ENCODE measurements around the gene CABLES1.

Gene CABLES1

GRCh38 chr18:23135550-23136325, 453 bp downstream of the CABLES1 start:
- Histone ChIP-seq H3K9ac (ENCODE audit: low read length) (peak overlapping the region; percentile 25; the same call in 1 of the 2 replicates), H3K4me1 (ENCODE audit: insufficient read depth, low read length, severe bottlenecking) (peaks cover 70% of the 10 kb centered on the region), H2AFZ (ENCODE audit: low read length) (no peak overlapping the region), H3K79me2 (ENCODE audit: insufficient read depth, low read length) (no peaks in the 10 kb centered on the region), H3K9me3 (ENCODE audit: low read length) (no peaks in the 10 kb centered on the region), H3F3A (ENCODE audit: insufficient read depth, low read length) (no peaks in the 10 kb centered on the region; the same call in 1 of the 2 replicates), H3K4me2 (ENCODE audit: low read length) (peak overlapping the region; percentile 46), H3K4me3 (ENCODE audit: low read depth, low read length, poor library complexity, severe bottlenecking) (peak overlapping the region; percentile 53), H3K27me3 (ENCODE audit: insufficient read depth, low read length) (no peaks in the 10 kb centered on the region), H3K9me2 (ENCODE audit: low read depth, low read length) (no peaks in the 10 kb centered on the region), H3K27ac (ENCODE audit: low read depth, low read length, poor library complexity, severe bottlenecking) (no peak overlapping the region), H4K20me1 (ENCODE audit: insufficient read depth, low read length) (no peaks in the 10 kb centered on the region), H3K36me3 (ENCODE audit: insufficient read depth, low read length) (no peaks in the 10 kb centered on the region)
- TF ChIP-seq CTCF (IDR thresholded peaks at IDR 0.05; ENCODE audit: low read length) (no peak), EZH2 (IDR thresholded peaks at IDR 0.05; ENCODE audit: borderline replicate concordance, low read length) (no peak)

- Histone ChIP-seq H3K4me2 (ENCODE audit: low read length) (peak overlapping the region; percentile 46), H3K4me1 (ENCODE audit: insufficient read depth, low read length, severe bottlenecking) (peaks cover 70% of the 10 kb centered on the region), H3K36me3 (ENCODE audit: insufficient read depth, low read length) (no peaks in the 10 kb centered on the region), H2AFZ (ENCODE audit: low read length) (no peak overlapping the region), H3F3A (ENCODE audit: insufficient read depth, low read length) (no peaks in the 10 kb centered on the region; the same call in 1 of the 2 replicates), H3K79me2 (ENCODE audit: insufficient read depth, low read length) (no peaks in the 10 kb centered on the region), H3K9ac (ENCODE audit: low read length) (peak overlapping the region; percentile 25; the same call in 1 of the 2 replicates), H3K27me3 (ENCODE audit: insufficient read depth, low read length) (no peaks in the 10 kb centered on the region), H3K4me3 (ENCODE audit: low read depth, low read length, poor library complexity, severe bottlenecking) (peak overlapping the region; percentile 49), H3K9me3 (ENCODE audit: low read length) (no peaks in the 10 kb centered on the region), H3K9me2 (ENCODE audit: low read depth, low read length) (no peaks in the 10 kb centered on the region), H3K27ac (ENCODE audit: low read depth, low read length, poor library complexity, severe bottlenecking) (no peak overlapping the region), H4K20me1 (ENCODE audit: insufficient read depth, low read length) (no peaks in the 10 kb centered on the region)
- TF ChIP-seq EZH2 (IDR thresholded peaks at IDR 0.05; ENCODE audit: borderline replicate concordance, low read length) (no peak), CTCF (IDR thresholded peaks at IDR 0.05; ENCODE audit: low read length) (no peak)
Measured at GRCh38 chr18:23136326-23137096, 1.2 kb downstream of the CABLES1 start.

- Histone ChIP-seq H3K79me2 (ENCODE audit: insufficient read depth, low read length) (no peaks in the 10 kb centered on the region), H4K20me1 (ENCODE audit: insufficient read depth, low read length) (no peaks in the 10 kb centered on the region), H3K9me3 (ENCODE audit: low read length) (no peaks in the 10 kb centered on the region), H3K9ac (ENCODE audit: low read length) (no peak overlapping the region; the same call in 1 of the 2 replicates), H3K27ac (ENCODE audit: low read depth, low read length, poor library complexity, severe bottlenecking) (peak overlapping the region; percentile 35), H3F3A (ENCODE audit: insufficient read depth, low read length) (no peaks in the 10 kb centered on the region; the same call in 1 of the 2 replicates), H3K36me3 (ENCODE audit: insufficient read depth, low read length) (no peaks in the 10 kb centered on the region), H3K9me2 (ENCODE audit: low read depth, low read length) (no peaks in the 10 kb centered on the region), H3K27me3 (ENCODE audit: insufficient read depth, low read length) (no peaks in the 10 kb centered on the region), H3K4me1 (ENCODE audit: insufficient read depth, low read length, severe bottlenecking) (peaks cover 70% of the 10 kb centered on the region), H2AFZ (ENCODE audit: low read length) (no peak overlapping the region), H3K4me3 (ENCODE audit: low read depth, low read length, poor library complexity, severe bottlenecking) (peak overlapping the region; percentile 49), H3K4me2 (ENCODE audit: low read length) (peak overlapping the region; percentile 46)
- no peak for TF ChIP-seq CTCF (IDR thresholded peaks at IDR 0.05; ENCODE audit: low read length)
- no peak for TF ChIP-seq EZH2 (IDR thresholded peaks at IDR 0.05; ENCODE audit: borderline replicate concordance, low read length)
Measured at GRCh38 chr18:23137097-23137635, 1.9 kb downstream of the CABLES1 start.

All from OCI-LY1 (cell line).